KMS-11 (cell line): Measurements from ENCODE around the gene RFT1.

ENCODE experiments used
- H2AFZ ChIP-seq: fragments of 200-600 bp; sonication (generic); 2 replicates; pipeline ENCODE4 v1.6.1; 2016; ENCODE audit warnings: antibody characterized with exemption, mixed run types, low read depth
- H3K27ac ChIP-seq: fragments of 200-600 bp; sonication (generic); 2 replicates; pipeline ENCODE4 v1.6.1; 2016; ENCODE audit warnings: mild to moderate bottlenecking, mixed run types
- H3K27me3 ChIP-seq: fragments of 200-600 bp; sonication (generic); 2 replicates; pipeline ENCODE4 v1.6.1; 2017; ENCODE audit warnings: mild to moderate bottlenecking, low read depth, mixed run types, moderate library complexity; ENCODE audit not compliant: insufficient read depth
- H3K36me3 ChIP-seq: fragments of 200-600 bp; sonication (generic); 2 replicates; pipeline ENCODE4 v1.6.1; 2017; ENCODE audit warnings: mild to moderate bottlenecking, mixed run types; ENCODE audit not compliant: insufficient read depth
- H3K4me1 ChIP-seq: fragments of 200-600 bp; sonication (generic); 2 replicates; pipeline ENCODE4 v1.6.1; 2016; ENCODE audit warnings: mild to moderate bottlenecking, low read depth, mixed run types; ENCODE audit not compliant: poor library complexity, severe bottlenecking
- H3K4me2 ChIP-seq: fragments of 200-600 bp; sonication (generic); 2 replicates; pipeline ENCODE4 v1.7.0; 2016; ENCODE audit warnings: mild to moderate bottlenecking, mixed run types
- H3K4me3 ChIP-seq: fragments of 200-600 bp; sonication (generic); IDR thresholded peaks from 2 replicates; pipeline ENCODE4 v1.6.1; 2017; ENCODE audit warnings: low read depth, low read length, mixed read lengths; ENCODE audit not compliant: insufficient read depth
- H3K79me2 ChIP-seq: fragments of 200-600 bp; sonication (generic); 2 replicates; pipeline ENCODE4 v1.6.1; 2016; ENCODE audit warnings: low read depth, mixed run types; ENCODE audit not compliant: insufficient read depth
- H3K9ac ChIP-seq: fragments of 200-600 bp; sonication (generic); 2 replicates; pipeline ENCODE4 v1.6.1; 2016; ENCODE audit warnings: mild to moderate bottlenecking, mixed run types
- H4K20me1 ChIP-seq: fragments of 200-600 bp; sonication (generic); 2 replicates; pipeline ENCODE4 v1.6.1; 2016; ENCODE audit warnings: mild to moderate bottlenecking, mixed run types; ENCODE audit not compliant: insufficient read depth
- CTCF ChIP-seq: fragments of 200-600 bp; sonication (generic); conservative IDR thresholded peaks from 2 replicates; pipeline ENCODE4 v1.6.1; 2017; ENCODE audit warnings: low read depth, mild to moderate bottlenecking, antibody characterized with exemption, low read length, moderate library complexity, mixed read lengths

RFT1 gene

GRCh38 chr3:53167418-53168174 is 37.4 kb upstream of the RFT1 start:
- H3K4me1 ChIP-seq = peaks cover 41% of the 10 kb centered on the region
- H3K27me3 ChIP-seq = no peaks in the 10 kb centered on the region
- H2AFZ ChIP-seq = no peak overlapping the region
- H3K79me2 ChIP-seq = no peaks in the 10 kb centered on the region; the same call in 1 of the 2 replicates
- no peak overlapping the region for H3K4me2 ChIP-seq
- no peak overlapping the region for H3K4me3 ChIP-seq
- no peaks in the 10 kb centered on the region for H4K20me1 ChIP-seq
- H3K36me3 ChIP-seq = no peaks in the 10 kb centered on the region
- no peak overlapping the region for H3K27ac ChIP-seq
- no peak overlapping the region for H3K9ac ChIP-seq
- TF ChIP-seq CTCF = no peak

GRCh38 chr3:53166781-53167291 is 36.6 kb upstream of the RFT1 start:
- TF ChIP-seq CTCF = no peak
- peaks cover 39% of the 10 kb centered on the region for H3K4me1 ChIP-seq
- no peaks in the 10 kb centered on the region for H4K20me1 ChIP-seq
- H3K9ac ChIP-seq = no peak overlapping the region
- H3K4me3 ChIP-seq = no peak overlapping the region
- no peaks in the 10 kb centered on the region for H3K36me3 ChIP-seq
- no peaks in the 10 kb centered on the region; the same call in 1 of the 2 replicates for H3K79me2 ChIP-seq
- H3K4me2 ChIP-seq = no peak overlapping the region
- no peak overlapping the region for H3K27ac ChIP-seq
- no peak overlapping the region for H2AFZ ChIP-seq
- no peaks in the 10 kb centered on the region for H3K27me3 ChIP-seq

GRCh38 chr3:53166206-53166605 is 36.0 kb upstream of the RFT1 start:
- Histone ChIP-seq H3K79me2 (no peaks in the 10 kb centered on the region; the same call in 1 of the 2 replicates), H3K9ac (no peak overlapping the region), H3K27ac (no peak overlapping the region), H2AFZ (no peak overlapping the region), H3K27me3 (no peaks in the 10 kb centered on the region), H3K4me3 (no peak overlapping the region), H3K36me3 (no peaks in the 10 kb centered on the region), H3K4me1 (peaks cover 33% of the 10 kb centered on the region), H4K20me1 (no peaks in the 10 kb centered on the region), H3K4me2 (no peak overlapping the region)
- no peak for TF ChIP-seq CTCF

- H4K20me1 ChIP-seq = no peaks in the 10 kb centered on the region
- H3K4me1 ChIP-seq = peaks cover 25% of the 10 kb centered on the region
- H2AFZ ChIP-seq = no peak overlapping the region
- no peak overlapping the region for H3K4me3 ChIP-seq
- no peaks in the 10 kb centered on the region for H3K27me3 ChIP-seq
- no peaks in the 10 kb centered on the region for H3K36me3 ChIP-seq
- no peak for TF ChIP-seq CTCF
- no peak overlapping the region for H3K4me2 ChIP-seq
- no peaks in the 10 kb centered on the region; the same call in 1 of the 2 replicates for H3K79me2 ChIP-seq
- H3K27ac ChIP-seq = no peak overlapping the region
- no peak overlapping the region for H3K9ac ChIP-seq
These were observed 34.7 kb upstream of the RFT1 start for GRCh38 chr3:53164911-53165310.
